H1 (cell line): ENCODE results near the gene TUBE1. TPM values are rescaled to one million over a fixed set of nuclear protein-coding genes. Genes with fewer than 3 reads are reported as not detected.

Source experiments
- CTCF ChIA-PET: fragments of 300-600 bp; sonication (Branson Sonifier 250); formaldehyde crosslinking; loops from one replicate; lab custom pipeline; 2021; ENCODE audit not compliant: partially characterized antibody; lab: Charles Lee
- POLR2A ChIA-PET: fragments of 300-600 bp; sonication (Branson Sonifier 250); formaldehyde crosslinking; loops from one replicate; lab custom pipeline; 2021; ENCODE audit warnings: inconsistent platforms; ENCODE audit not compliant: partially characterized antibody; lab: Charles Lee
- DNase-seq, 2 experiments: peaks; one replicate each; pipeline versions ENCODE4 v3.0.0 to v3.0.0-alpha.2; 2010 to 2022; ENCODE audit warnings: low spot score in 2 of 2, low read depth in 1 of 2, mixed read lengths in 1 of 2
- FAIRE-seq: peaks from 2 replicates; lab custom pipeline; 2011; peaks lifted over from hg19 to GRCh38; lab: Jason Lieb, UNC
- H2AFZ ChIP-seq: 2 replicates; pipeline ENCODE4 v1.8.1; 2012; ENCODE audit warnings: low read length, inconsistent platforms
- H2AK5ac ChIP-seq: 2 replicates; pipeline ENCODE4 v1.6.1; 2013; ENCODE audit warnings: low read depth, low read length
- H2BK120ac ChIP-seq: replicated peaks from 2 replicates; pipeline ENCODE3; 2013; ENCODE audit warnings: low read depth, low read length, inconsistent platforms
- H2BK12ac ChIP-seq: 2 replicates; pipeline ENCODE4 v1.6.1; 2013; ENCODE audit warnings: low read depth, low read length
- H2BK15ac ChIP-seq: 2 replicates; pipeline ENCODE4 v1.6.1; 2013; ENCODE audit warnings: low read length
- H2BK20ac ChIP-seq: 2 replicates; pipeline ENCODE4 v1.6.1; 2013; ENCODE audit warnings: low read length
- H2BK5ac ChIP-seq: 2 replicates; pipeline ENCODE4 v1.6.1; 2013; ENCODE audit warnings: low read depth, low read length
- H3K14ac ChIP-seq: 2 replicates; pipeline ENCODE4 v1.6.1; 2013; ENCODE audit warnings: inconsistent platforms; ENCODE audit not compliant: insufficient read length
- H3K18ac ChIP-seq: 2 replicates; pipeline ENCODE4 v1.6.1; 2013; ENCODE audit warnings: low read length; ENCODE audit errors: extremely low read depth
- H3K23ac ChIP-seq: 2 replicates; pipeline ENCODE4 v1.6.1; 2013; ENCODE audit warnings: inconsistent platforms; ENCODE audit not compliant: insufficient read length
- H3K23me2 ChIP-seq: 2 replicates; pipeline ENCODE4 v1.6.1; 2013; ENCODE audit warnings: low read depth, low read length
- H3K27ac ChIP-seq: 2 replicates; pipeline ENCODE4 v1.6.1; 2011; ENCODE audit warnings: low read depth, low read length, inconsistent platforms
- H3K27me3 ChIP-seq, 4 experiments: replicated peaks in 1 of 4; 1 replicate in 1 of 4; 2 replicates in 3 of 4; pipeline versions ENCODE4 v1.6.1 to v1.8.1; 2011 to 2013; ENCODE audit warnings: low read length in 3 of 4, mild to moderate bottlenecking in 3 of 4, inconsistent platforms in 2 of 4, mixed read lengths in 2 of 4, moderate library complexity in 1 of 4; ENCODE audit not compliant: control insufficient read depth in 3 of 4, insufficient read depth in 3 of 4; ENCODE audit errors: extremely low read depth in 1 of 4
- H3K36me3 ChIP-seq, 4 experiments: 2 replicates each; pipeline versions ENCODE4 v1.6.1 to v1.8.1; 2011 to 2013; ENCODE audit warnings: mild to moderate bottlenecking in 4 of 4, low read length in 3 of 4, moderate library complexity in 2 of 4, control low read depth in 1 of 4, inconsistent platforms in 1 of 4; ENCODE audit not compliant: insufficient read depth in 4 of 4, control insufficient read depth in 2 of 4
- H3K4ac ChIP-seq: replicated peaks from 2 replicates; pipeline ENCODE3; 2013; ENCODE audit warnings: low read length, low read depth, mixed read lengths, inconsistent platforms; ENCODE audit not compliant: insufficient read length
- H3K4me1 ChIP-seq, 4 experiments: replicated peaks in 1 of 4; 1 replicate in 1 of 4; 2 replicates in 3 of 4; pipeline versions ENCODE4 v1.6.1 to v1.8.1; 2011 to 2013; ENCODE audit warnings: low read length in 3 of 4, inconsistent platforms in 2 of 4, mixed read lengths in 1 of 4; ENCODE audit not compliant: insufficient read depth in 4 of 4, control insufficient read depth in 3 of 4
- H3K4me2 ChIP-seq, 2 experiments: 2 replicates each; pipeline versions ENCODE4 v1.6.1 to v1.8.1; 2011 to 2013; ENCODE audit warnings: low read depth in 2 of 2, low read length in 2 of 2, control low read depth in 1 of 2, inconsistent platforms in 1 of 2, mild to moderate bottlenecking in 1 of 2; ENCODE audit not compliant: insufficient read depth in 1 of 2
- H3K4me3 ChIP-seq, 4 experiments: fragments of 200-600, 300-600 bp in 1 of 4; sonication (generic), shearing (Covaris generic), sonication (Bioruptor Twin) in 1 of 4; 2 replicates each; pipeline versions ENCODE4 v1.5.1 to v1.8.1; 2011 to 2016; ENCODE audit warnings: low read length in 4 of 4, low read depth in 3 of 4, control low read depth in 2 of 4, inconsistent platforms in 2 of 4, mild to moderate bottlenecking in 2 of 4, mixed read lengths in 1 of 4, moderate library complexity in 1 of 4; ENCODE audit not compliant: insufficient read depth in 2 of 4; ENCODE audit errors: extremely low read depth in 1 of 4
- H3K56ac ChIP-seq: replicated peaks from 2 replicates; pipeline ENCODE3; 2013; ENCODE audit warnings: low read depth, mild to moderate bottlenecking, mixed read lengths, low read length, inconsistent platforms; ENCODE audit not compliant: insufficient read length
- H3K79me1 ChIP-seq: 2 replicates; pipeline ENCODE4 v1.6.1; 2013; ENCODE audit warnings: low read depth, low read length, control low read depth
- H3K79me2 ChIP-seq, 2 experiments: 2 replicates each; pipeline versions ENCODE4 v1.6.1 to v1.8.1; 2012 to 2013; ENCODE audit warnings: low read length in 2 of 2, mild to moderate bottlenecking in 2 of 2, inconsistent platforms in 1 of 2; ENCODE audit not compliant: insufficient read depth in 2 of 2, control insufficient read depth in 1 of 2
- H3K9ac ChIP-seq, 4 experiments: replicated peaks in 1 of 4; 1 replicate in 1 of 4; 2 replicates in 3 of 4; pipeline versions ENCODE4 v1.6.1 to v1.8.1; 2011 to 2013; ENCODE audit warnings: low read depth in 3 of 4, low read length in 3 of 4, control low read depth in 2 of 4, mild to moderate bottlenecking in 2 of 4, moderate library complexity in 2 of 4, inconsistent platforms in 1 of 4; ENCODE audit errors: extremely low read depth in 1 of 4
- H3K9me3 ChIP-seq, 2 experiments: 2 replicates each; pipeline versions ENCODE4 v1.6.1 to v1.8.1; 2012 to 2013; ENCODE audit warnings: mild to moderate bottlenecking in 2 of 2, moderate library complexity in 2 of 2, control low read depth in 1 of 2, inconsistent platforms in 1 of 2, low read depth in 1 of 2, low read length in 1 of 2, mixed read lengths in 1 of 2; ENCODE audit not compliant: insufficient read depth in 2 of 2
- H4K20me1 ChIP-seq, 2 experiments: replicated peaks in 1 of 2; 2 replicates each; pipeline versions ENCODE3 to v1.8.1; 2011 to 2013; ENCODE audit warnings: inconsistent platforms in 2 of 2, low read length in 2 of 2, mild to moderate bottlenecking in 1 of 2; ENCODE audit not compliant: insufficient read depth in 2 of 2, control insufficient read depth in 1 of 2
- H4K5ac ChIP-seq: 2 replicates; pipeline ENCODE4 v1.6.1; 2013; ENCODE audit warnings: low read length, low read depth, mixed read lengths, inconsistent platforms; ENCODE audit not compliant: insufficient read length
- H4K8ac ChIP-seq: 2 replicates; pipeline ENCODE4 v1.8.0; 2013; ENCODE audit warnings: mild to moderate bottlenecking, moderate library complexity, low read length, inconsistent platforms; ENCODE audit not compliant: insufficient read depth; ENCODE audit errors: extremely low read depth
- H4K91ac ChIP-seq: replicated peaks from 2 replicates; pipeline ENCODE3; 2013; ENCODE audit warnings: low read length, mixed read lengths, inconsistent platforms; ENCODE audit not compliant: insufficient read length
- BRCA1 ChIP-seq: IDR thresholded peaks from 2 replicates; pipeline ENCODE4 v1.6.1; 2012; ENCODE audit warnings: low read depth, low read length, improper control_type of control experiment
- EP300 ChIP-seq, 2 experiments: IDR thresholded peaks; 1 replicate in 1 of 2; 2 replicates in 1 of 2; pipeline ENCODE4 v1.6.1; 2011 to 2012; ENCODE audit warnings: low read depth in 2 of 2, low read length in 2 of 2, mild to moderate bottlenecking in 2 of 2, borderline replicate concordance in 1 of 2, inconsistent platforms in 1 of 2, moderate library complexity in 1 of 2
- GABPA ChIP-seq: IDR thresholded peaks from 2 replicates; pipeline ENCODE4 v1.6.1; 2011; ENCODE audit warnings: mild to moderate bottlenecking, low read length, moderate library complexity, borderline replicate concordance; ENCODE audit not compliant: insufficient read depth
- JUND ChIP-seq: IDR thresholded peaks from 2 replicates; pipeline ENCODE4 v1.6.1; 2011; ENCODE audit warnings: mild to moderate bottlenecking, improper control_type of control experiment, low read length
- MAFK ChIP-seq: IDR thresholded peaks from 2 replicates; pipeline ENCODE4 v1.6.1; 2012; ENCODE audit warnings: low read depth, mild to moderate bottlenecking, improper control_type of control experiment, low read length
- TAF1 ChIP-seq: IDR thresholded peaks from 2 replicates; pipeline ENCODE4 v1.6.1; 2011; ENCODE audit warnings: mild to moderate bottlenecking, low read depth, low read length
- TEAD4 ChIP-seq: IDR thresholded peaks from 2 replicates; pipeline ENCODE4 v1.6.1; 2012; ENCODE audit warnings: low read depth, low read length, inconsistent platforms, mixed read lengths
- ZNF274 ChIP-seq: IDR thresholded peaks from 2 replicates; pipeline ENCODE4 v1.7.0; 2012; ENCODE audit warnings: low read length, borderline replicate concordance; ENCODE audit errors: extremely low read depth
- WGBS, 2 experiments: shearing (Covaris generic) in 1 of 2; methylation state at CpG; one replicate each; pipeline versions ENCODE4 v1.1.6 to v1.1.7; 2013 to 2015; ENCODE audit warnings: low lambda C conversion rate in 2 of 2, mixed read lengths in 2 of 2, inconsistent platforms in 1 of 2, low coverage in 1 of 2, missing lambda C conversion rate in 1 of 2; ENCODE audit not compliant: insufficient replicate concordance in 2 of 2, insufficient coverage in 1 of 2, insufficient read length in 1 of 2; ENCODE audit errors: extremely low coverage in 1 of 2, missing lambda C conversion rate in 1 of 2; 5-methylcytosine and 5-hydroxymethylcytosine counted together
- polyA plus RNA-seq, 7 experiments: library from polyadenylated mRNA; depleted of rRNA in 3 of 7; stranded (reverse) in 5 of 7; unstranded in 2 of 7; fragments of >200 nt in 5 of 7; fragments of 200-250 nt in 2 of 7; gene quantifications; 1 replicate in 5 of 7; 2 replicates in 1 of 7; 4 replicates in 1 of 7; pipeline versions ENCODE4 v1.2.1 to v1.2.3, GENCODE V29; 2011 to 2013; ENCODE audit warnings: missing spikeins in 2 of 7, mixed read lengths in 2 of 7
- total RNA-seq: library from RNA; stranded (reverse); fragmentation: NEBNext Ultra II Directional; extraction: Animal tissue kit (Norgen Biotek cat#: 25700); gene quantifications from 2 replicates; pipeline ENCODE4 v1.2.1, GENCODE V29; 2021
- TF ChIP-seq, protein P1 (sequence below), 3 experiments: IDR thresholded peaks; 1 replicate in 2 of 3; 2 replicates in 1 of 3; pipeline versions ENCODE4 v1.5.1 to v1.6.1; 2011; ENCODE audit warnings: low read length in 3 of 3, mild to moderate bottlenecking in 3 of 3, inconsistent platforms in 2 of 3, low read depth in 1 of 3, moderate library complexity in 1 of 3; ENCODE audit not compliant: insufficient read depth in 1 of 3; ENCODE audit errors: control extremely low read depth in 1 of 3
- TF ChIP-seq, protein P2 (sequence below): IDR thresholded peaks from 2 replicates; pipeline ENCODE4 v1.6.1; 2012; ENCODE audit warnings: low read length, inconsistent platforms

Gene TUBE1
- total and polyA plus RNA-seq, 2 of the 8 experiments (the other 6 are each of a cell fraction or from before 2014, with no cell fraction given) = 8.0 to 15.9 TPM

DNA sequence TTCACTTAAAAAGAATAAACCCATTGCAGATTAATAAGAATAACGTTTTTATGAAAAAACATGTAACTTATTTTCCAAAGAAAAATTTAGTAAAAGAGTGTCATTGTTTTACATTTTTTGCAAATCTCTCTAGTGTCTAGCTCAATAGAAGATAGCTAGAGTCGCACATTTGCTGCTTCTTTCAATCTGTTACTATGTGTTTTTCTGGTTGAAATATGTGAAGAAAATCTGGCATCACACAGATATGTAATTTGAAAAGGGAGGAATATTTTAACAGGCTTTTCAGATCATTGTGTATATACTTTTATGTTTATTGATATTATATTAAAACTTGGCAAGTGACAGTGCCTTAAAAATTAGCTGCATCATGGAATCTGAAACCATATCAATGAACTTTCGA, 24.3 kb downstream of the TUBE1 start:
- Histone ChIP-seq H3K4ac (no peak overlapping the region), H4K5ac (no peak overlapping the region), H3K56ac (no peak overlapping the region), H4K91ac (no peak overlapping the region), H2BK20ac (no peak overlapping the region), H3K23ac (no peak overlapping the region), H3K9ac (no peak overlapping the region), H3K27ac (no peak overlapping the region), H2AK5ac (no peak overlapping the region), H3K36me3 (no peaks in the 10 kb centered on the region), H2BK12ac (no peak overlapping the region), H3K79me1 (no peaks in the 10 kb centered on the region), H3K4me1 (no peaks in the 10 kb centered on the region), H3K27me3 (no peaks in the 10 kb centered on the region), H2BK15ac (no peak overlapping the region), H3K14ac (no peak overlapping the region), H4K20me1 (no peaks in the 10 kb centered on the region), H4K8ac (no peak overlapping the region), H3K9me3 (no peaks in the 10 kb centered on the region; a peak in 1 of 4 replicates), H3K23me2 (peaks cover 2% of the 10 kb centered on the region; the same call in 1 of the 2 replicates), H3K18ac (no peak overlapping the region), H3K79me2 (no peaks in the 10 kb centered on the region), H2BK5ac (no peak overlapping the region), H3K4me2 (no peak overlapping the region), H2AFZ (no peak overlapping the region), H3K4me3 (no peak overlapping the region), H2BK120ac (no peak overlapping the region)
- 82% methylated on average over 3 of the region's 3 CpGs; no CpG with 5 or more reads in 1 of the 2 experiments for WGBS, 2 experiments
- POLR2A ChIA-PET = no interaction called here
- DNase-seq (no peak), FAIRE-seq (no peak)
- CTCF ChIA-PET = no interaction called here
- no peak for TF ChIP-seq JUND
- TF ChIP-seq GABPA = no peak
- TF ChIP-seq MAFK = no peak
- TF ChIP-seq, protein P1, sequence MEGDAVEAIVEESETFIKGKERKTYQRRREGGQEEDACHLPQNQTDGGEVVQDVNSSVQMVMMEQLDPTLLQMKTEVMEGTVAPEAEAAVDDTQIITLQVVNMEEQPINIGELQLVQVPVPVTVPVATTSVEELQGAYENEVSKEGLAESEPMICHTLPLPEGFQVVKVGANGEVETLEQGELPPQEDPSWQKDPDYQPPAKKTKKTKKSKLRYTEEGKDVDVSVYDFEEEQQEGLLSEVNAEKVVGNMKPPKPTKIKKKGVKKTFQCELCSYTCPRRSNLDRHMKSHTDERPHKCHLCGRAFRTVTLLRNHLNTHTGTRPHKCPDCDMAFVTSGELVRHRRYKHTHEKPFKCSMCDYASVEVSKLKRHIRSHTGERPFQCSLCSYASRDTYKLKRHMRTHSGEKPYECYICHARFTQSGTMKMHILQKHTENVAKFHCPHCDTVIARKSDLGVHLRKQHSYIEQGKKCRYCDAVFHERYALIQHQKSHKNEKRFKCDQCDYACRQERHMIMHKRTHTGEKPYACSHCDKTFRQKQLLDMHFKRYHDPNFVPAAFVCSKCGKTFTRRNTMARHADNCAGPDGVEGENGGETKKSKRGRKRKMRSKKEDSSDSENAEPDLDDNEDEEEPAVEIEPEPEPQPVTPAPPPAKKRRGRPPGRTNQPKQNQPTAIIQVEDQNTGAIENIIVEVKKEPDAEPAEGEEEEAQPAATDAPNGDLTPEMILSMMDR (IDR thresholded peaks at IDR 0.05; ENCODE audit: control extremely low read depth in 1 of 3, insufficient read depth in 1 of 3, low read depth in 1 of 3, low read length in 3 of 3) = no peak
- no peak for TF ChIP-seq ZNF274
- TF ChIP-seq BRCA1 = no peak
- TF ChIP-seq, protein P2, sequence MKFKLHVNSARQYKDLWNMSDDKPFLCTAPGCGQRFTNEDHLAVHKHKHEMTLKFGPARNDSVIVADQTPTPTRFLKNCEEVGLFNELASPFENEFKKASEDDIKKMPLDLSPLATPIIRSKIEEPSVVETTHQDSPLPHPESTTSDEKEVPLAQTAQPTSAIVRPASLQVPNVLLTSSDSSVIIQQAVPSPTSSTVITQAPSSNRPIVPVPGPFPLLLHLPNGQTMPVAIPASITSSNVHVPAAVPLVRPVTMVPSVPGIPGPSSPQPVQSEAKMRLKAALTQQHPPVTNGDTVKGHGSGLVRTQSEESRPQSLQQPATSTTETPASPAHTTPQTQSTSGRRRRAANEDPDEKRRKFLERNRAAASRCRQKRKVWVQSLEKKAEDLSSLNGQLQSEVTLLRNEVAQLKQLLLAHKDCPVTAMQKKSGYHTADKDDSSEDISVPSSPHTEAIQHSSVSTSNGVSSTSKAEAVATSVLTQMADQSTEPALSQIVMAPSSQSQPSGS = no peak
- TF ChIP-seq EP300 (IDR thresholded peaks at IDR 0.05; ENCODE audit: borderline replicate concordance in 1 of 2, low read depth in 2 of 2, low read length in 2 of 2) = no peak
- TF ChIP-seq TEAD4 = no peak
- TF ChIP-seq TAF1 = no peak
